SK-N-DZ (cell line): ENCODE data around the gene VPS35L.

ENCODE experiments used
- DNase-seq: peaks from one replicate; pipeline ENCODE4 v3.0.0-alpha.2; 2015; ENCODE audit warnings: low spot score

The VPS35L gene

DNA sequence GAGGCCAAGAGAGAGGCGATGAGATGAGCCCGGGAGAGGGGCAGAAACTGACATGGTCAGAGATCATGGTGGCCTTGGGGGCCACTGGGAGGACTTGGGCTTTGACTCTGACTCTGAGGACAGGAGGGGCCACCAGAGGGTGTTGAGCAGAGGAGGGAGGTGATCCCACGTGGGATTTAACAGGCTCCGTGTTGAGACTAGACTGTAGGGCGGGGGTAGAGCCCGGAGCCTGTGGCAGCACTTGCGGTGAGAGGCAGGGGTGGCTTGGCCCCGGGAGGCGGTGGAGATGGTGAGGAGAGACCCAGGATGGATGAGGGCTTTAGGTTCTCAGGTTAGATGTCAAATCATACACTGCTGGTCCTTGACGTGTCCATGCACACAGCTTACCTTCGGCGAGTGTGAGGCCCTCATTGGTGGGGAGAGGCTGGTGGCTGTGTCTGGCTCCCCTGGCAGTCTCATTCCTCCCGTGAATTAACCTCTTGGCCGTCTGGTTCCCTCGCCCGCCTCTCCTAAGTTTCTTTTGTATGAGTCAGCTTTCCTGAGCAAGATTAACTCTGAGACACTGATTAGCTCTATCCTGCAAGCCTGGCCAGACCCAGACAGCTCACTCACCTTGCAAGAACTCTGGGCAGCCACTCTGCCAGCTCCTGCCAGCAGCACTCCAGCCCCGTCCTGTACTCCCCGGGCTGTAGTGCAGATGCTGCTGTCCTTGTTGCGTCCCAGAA, 39.7 kb downstream of the VPS35L start:
- DNase-seq, result no peak

DNA sequence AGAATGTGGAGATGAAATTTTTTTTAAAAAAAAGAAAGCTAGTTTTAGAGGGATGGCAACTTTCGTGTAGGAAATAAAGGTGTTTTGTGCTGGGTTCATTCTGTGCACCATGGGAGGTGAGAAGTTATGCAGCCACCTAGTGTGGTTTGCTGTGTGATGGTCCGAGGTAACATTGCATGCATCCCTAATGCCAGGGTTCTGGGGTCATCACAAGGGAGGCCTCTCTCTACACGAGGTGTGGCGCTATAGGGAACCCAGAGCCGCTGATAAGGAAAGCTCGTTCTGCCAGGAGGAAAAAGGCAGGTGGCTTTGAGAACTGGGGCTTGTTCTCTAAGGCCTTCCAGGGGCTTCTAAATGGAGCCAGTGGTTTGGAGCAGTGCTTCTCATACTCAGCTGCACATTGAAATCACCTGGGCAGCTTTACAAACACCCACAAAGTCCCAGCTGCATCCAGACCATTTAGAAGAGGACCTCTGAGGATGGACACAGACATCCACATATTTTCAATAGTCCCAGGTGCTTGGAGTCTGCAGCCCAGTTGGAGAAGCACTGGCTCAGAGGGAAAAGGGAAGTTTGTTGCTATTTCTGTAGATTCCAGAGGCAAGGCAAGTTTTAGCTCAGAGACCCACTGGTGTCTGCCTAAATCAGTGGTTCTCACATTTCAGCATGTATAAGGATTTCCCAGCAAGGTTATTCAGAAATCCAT, 43.5 kb downstream of the VPS35L start:
- no peak for DNase-seq

GRCh38 chr16:19599968-19600716, 44.6 kb downstream of the VPS35L start:
- no peak for DNase-seq

DNA sequence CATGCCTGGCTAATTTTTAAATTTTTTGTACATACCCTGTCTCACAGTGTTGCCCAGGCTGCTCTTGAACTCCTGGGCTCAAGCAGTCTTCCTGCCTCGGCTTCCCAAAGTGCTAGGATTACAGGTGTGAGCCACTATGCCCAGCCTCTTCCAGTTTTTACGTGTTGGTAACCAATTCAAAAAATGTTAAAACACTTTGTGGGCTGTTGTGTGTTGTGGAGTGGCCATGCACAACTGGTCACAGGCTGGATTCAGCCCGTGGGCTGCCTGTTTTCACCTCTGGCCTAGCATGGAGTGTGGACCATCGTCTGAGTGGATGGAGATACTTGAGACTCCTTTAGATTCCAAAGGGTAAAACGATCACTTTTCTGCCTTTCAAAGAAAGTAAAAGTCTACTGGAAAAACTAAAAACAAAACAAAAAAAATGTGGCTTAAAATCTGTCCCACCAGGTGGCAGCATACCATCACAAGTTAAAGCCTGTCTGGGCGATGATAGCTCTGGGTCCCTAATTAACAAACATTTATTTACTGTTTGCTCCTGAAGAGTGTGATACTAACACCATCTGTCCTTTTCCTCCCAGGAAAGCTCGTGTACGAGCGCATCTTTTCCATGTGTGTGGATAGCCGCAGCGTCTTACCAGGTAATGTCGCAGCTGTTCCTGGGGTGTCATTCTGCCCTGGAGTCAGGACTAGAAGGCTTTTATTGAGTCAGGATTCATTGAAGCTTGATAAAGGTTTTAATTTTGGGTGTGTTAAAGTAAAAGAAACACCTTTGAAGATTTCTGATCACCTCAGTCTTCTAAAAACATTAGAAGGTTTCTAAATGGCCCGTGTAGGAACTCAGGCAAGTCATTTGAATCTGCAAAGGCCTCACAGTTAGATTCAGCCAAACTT, 45.8 kb downstream of the VPS35L start:
- DNase-seq, result peak; percentile 37

GRCh38 chr16:19604911-19605310, 49.4 kb downstream of the VPS35L start:
- DNase-seq, result no peak

- no peak for DNase-seq
Observed at GRCh38 chr16:19605701-19606100, 50.2 kb downstream of the VPS35L start.

DNA sequence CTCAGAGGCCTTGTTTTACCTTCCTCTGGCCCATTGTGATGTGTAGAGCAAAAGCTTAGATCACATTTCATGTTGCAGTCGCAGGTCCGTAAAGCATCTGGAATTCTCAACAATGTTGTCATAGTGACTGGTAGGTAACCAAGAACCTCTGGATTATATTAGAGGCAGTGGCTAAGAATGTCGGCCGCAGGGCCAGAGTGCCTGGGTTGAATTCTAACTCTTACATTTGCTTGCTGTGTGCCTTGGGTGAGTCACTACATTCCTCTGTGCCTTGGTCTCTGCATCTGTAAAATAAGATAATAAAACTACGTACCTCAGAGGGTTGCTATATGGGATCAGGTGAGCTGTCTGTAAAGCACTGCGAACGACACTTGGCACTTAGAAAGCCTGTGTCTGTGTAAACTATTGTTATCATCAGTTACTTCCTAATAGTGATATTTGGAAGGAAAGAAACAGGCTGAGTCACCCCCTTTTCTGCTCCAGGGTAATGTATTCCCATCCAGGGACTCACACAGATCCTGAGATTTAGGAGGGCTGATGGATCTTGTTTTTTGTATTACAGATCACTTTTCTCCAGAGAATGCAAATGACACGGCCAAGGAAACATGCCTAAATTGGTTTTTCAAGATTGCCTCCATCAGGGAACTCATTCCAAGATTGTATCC, 52.2 kb downstream of the VPS35L start:
- DNase-seq, result no peak

DNA sequence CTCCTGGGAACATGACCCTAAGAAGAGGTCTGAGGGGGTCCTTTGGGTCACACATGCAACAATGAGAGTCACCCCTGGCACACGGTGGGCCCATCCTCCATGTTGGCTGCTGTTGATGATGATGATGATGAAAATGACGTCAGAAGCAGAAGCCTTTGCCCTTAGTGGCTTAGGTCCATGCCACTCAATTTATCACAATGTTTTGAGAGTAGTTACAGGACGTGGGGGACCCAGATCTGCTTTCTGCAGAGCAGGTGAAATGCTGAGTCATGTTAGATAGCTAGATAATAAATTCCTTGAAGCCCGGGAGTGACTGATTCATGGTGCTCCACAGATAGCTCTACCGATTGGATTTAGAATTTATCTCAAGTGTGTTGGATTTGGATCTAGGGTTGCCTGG, 53.9 kb downstream of the VPS35L start:
- DNase-seq, result no peak

DNA sequence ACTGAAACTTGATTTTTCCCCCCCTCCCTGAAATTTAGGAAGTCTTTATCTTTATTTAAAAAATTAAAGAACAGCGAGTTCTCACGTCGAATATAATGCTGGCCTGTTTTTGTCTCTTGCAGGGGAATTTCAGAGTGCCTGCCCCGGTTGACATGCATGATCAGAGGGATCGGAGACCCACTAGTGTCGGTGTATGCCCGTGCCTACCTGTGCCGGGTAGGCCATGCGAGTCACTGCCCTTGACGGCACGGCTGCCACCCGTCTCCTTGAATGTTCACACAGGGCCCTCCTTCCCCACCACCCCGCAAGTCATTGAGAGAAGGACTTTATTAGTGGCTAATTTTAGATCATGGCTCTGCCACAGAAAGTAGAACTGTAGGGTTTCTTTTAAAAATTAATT, 54.7 kb downstream of the VPS35L start:
- no peak for DNase-seq

DNA sequence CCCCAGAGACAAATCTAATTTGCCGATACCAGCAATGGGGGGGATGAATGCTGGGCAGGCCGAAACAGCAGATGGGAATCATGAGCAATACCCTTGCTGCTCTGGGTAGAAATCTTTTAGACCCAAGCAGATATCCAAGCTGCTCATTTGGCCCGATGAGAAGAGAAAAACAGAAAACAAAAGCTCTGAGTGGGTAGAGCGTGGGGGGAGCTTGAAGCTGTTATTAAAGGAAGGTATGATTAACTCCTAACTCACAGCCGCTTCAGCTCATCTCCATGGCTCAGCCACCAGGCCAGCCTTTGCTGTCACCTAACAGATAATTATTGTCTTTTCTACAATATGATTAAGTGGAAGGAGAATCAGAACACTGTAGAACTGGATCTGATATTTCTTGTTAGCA, 58.3 kb downstream of the VPS35L start:
- DNase-seq, result no peak

GRCh38 chr16:19616241-19616640, 60.7 kb downstream of the VPS35L start:
- DNase-seq, result no peak

- no peak for DNase-seq
Observed at GRCh38 chr16:19618876-19619275, 63.4 kb downstream of the VPS35L start.

DNA sequence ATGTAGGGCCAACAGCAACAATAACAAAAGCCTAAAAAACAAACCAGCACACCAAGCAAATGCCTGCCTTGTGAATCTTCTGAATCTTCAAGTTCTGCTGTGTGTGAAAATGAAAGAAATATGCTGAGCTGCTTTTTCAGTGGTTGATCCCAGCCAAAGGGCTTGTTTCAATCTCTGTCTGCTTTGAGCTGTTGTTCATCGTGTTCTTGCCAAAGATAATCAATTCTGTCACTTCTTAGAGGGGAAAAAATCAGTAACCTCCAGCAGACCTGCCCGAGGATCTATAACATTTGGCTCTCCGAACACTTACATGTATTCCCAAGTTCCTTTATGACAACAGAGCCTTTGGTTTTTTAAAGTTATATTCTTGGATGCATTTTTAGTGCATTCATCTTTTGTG, 65.9 kb downstream of the VPS35L start:
- DNase-seq, result no peak

DNA sequence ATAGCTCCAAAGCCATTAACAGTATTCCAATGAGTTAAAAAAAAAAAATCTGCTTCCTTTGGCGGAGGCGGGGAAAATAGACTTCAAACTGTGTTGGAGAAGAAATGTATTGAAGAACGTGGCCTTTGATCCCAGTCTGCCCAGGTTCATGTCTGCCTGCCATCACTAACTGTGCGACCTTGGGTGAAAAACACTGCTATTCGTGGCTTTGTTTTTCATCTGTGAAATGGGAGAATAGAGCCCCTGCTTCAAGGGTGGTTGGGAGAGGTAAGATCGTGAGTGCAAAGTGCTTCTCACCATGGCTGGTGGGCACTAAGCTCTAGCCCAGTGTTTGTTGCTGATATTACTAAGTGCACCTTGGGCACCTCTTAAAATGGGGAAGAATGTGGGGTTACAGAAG, 69.5 kb downstream of the VPS35L start:
- DNase-seq, result no peak

GRCh38 chr16:19636436-19637267, 81.1 kb downstream of the VPS35L start:
- no peak for DNase-seq

- DNase-seq, result no peak
Observed at GRCh38 chr16:19639986-19640421, 84.5 kb downstream of the VPS35L start.

GRCh38 chr16:19642501-19642900, 87.0 kb downstream of the VPS35L start:
- no peak for DNase-seq

GRCh38 chr16:19644877-19645276, 89.4 kb downstream of the VPS35L start:
- peak; percentile 7 for DNase-seq

GRCh38 chr16:19645557-19645981, 90.1 kb downstream of the VPS35L start:
- no peak for DNase-seq

- DNase-seq, result no peak
Observed at GRCh38 chr16:19649980-19650379, 94.5 kb downstream of the VPS35L start.
